HEK293 (cell line): ENCODE results near the gene TMEM145.

Experiments used
- GLI2 ChIP-seq: fragments of 450-650 bp; formaldehyde crosslinking; IDR thresholded peaks from 2 replicates; pipeline ENCODE4; 2017; ENCODE audit warnings: missing biosample characterization, missing genetic modification characterization, low read depth, borderline replicate concordance
- GLIS2 ChIP-seq: fragments of 450-650 bp; formaldehyde crosslinking; IDR thresholded peaks from 2 replicates; pipeline ENCODE4 v1.5.1; 2016; ENCODE audit warnings: missing biosample characterization, missing genetic modification characterization
- KLF10 ChIP-seq: fragments of 450-650 bp; IDR thresholded peaks from 2 replicates; pipeline ENCODE4 v1.5.1; 2018; ENCODE audit warnings: missing biosample characterization, mild to moderate bottlenecking, missing genetic modification characterization
- PRDM2 ChIP-seq: fragments of 450-650 bp; formaldehyde crosslinking; IDR thresholded peaks from 2 replicates; pipeline ENCODE4 v1.5.1; 2016; ENCODE audit warnings: missing biosample characterization, missing genetic modification characterization, borderline replicate concordance
- REST ChIP-seq: fragments of 450-650 bp; formaldehyde crosslinking; IDR thresholded peaks from 2 replicates; pipeline ENCODE4 v1.5.1; 2016; ENCODE audit warnings: missing biosample characterization, missing genetic modification characterization
- SP3 ChIP-seq: fragments of 450-650 bp; formaldehyde crosslinking; IDR thresholded peaks from 2 replicates; pipeline ENCODE4 v1.5.1; 2016; ENCODE audit warnings: missing biosample characterization, missing genetic modification characterization
- ZNF10 ChIP-seq: fragments of 450-650 bp; formaldehyde crosslinking; IDR thresholded peaks from 2 replicates; pipeline ENCODE4 v1.5.1; 2017; ENCODE audit warnings: missing biosample characterization, missing genetic modification characterization
- ZNF132 ChIP-seq: fragments of 450-650 bp; formaldehyde crosslinking; IDR thresholded peaks from 2 replicates; pipeline ENCODE4 v1.5.1; 2017; ENCODE audit warnings: missing biosample characterization, missing genetic modification characterization, borderline replicate concordance
- ZNF174 ChIP-seq: fragments of 450-650 bp; formaldehyde crosslinking; IDR thresholded peaks from 2 replicates; pipeline ENCODE4 v1.5.0; 2017; ENCODE audit warnings: missing biosample characterization, mild to moderate bottlenecking, missing genetic modification characterization
- ZNF2 ChIP-seq: fragments of 450-650 bp; formaldehyde crosslinking; IDR thresholded peaks from 2 replicates; pipeline ENCODE4 v1.5.1; 2016; ENCODE audit warnings: missing biosample characterization, missing genetic modification characterization
- ZNF239 ChIP-seq: fragments of 450-650 bp; formaldehyde crosslinking; IDR thresholded peaks from 2 replicates; pipeline ENCODE4 v1.5.1; 2016; ENCODE audit warnings: missing biosample characterization, missing genetic modification characterization
- ZNF280C ChIP-seq: fragments of 450-650 bp; formaldehyde crosslinking; IDR thresholded peaks from 2 replicates; pipeline ENCODE4 v1.5.1; 2016; ENCODE audit warnings: missing biosample characterization, missing genetic modification characterization
- ZNF335 ChIP-seq: fragments of 450-650 bp; formaldehyde crosslinking; conservative IDR thresholded peaks from 2 replicates; pipeline ENCODE4 v1.5.1; 2016; ENCODE audit warnings: missing biosample characterization, missing genetic modification characterization
- ZNF423 ChIP-seq: fragments of 450-650 bp; formaldehyde crosslinking; IDR thresholded peaks from 2 replicates; pipeline ENCODE4 v1.5.1; 2016; ENCODE audit warnings: missing biosample characterization, missing genetic modification characterization
- ZNF513 ChIP-seq: fragments of 450-650 bp; IDR thresholded peaks from 2 replicates; pipeline ENCODE4 v1.5.1; 2018; ENCODE audit warnings: missing biosample characterization, missing genetic modification characterization
- ZNF529 ChIP-seq: fragments of 450-650 bp; formaldehyde crosslinking; IDR thresholded peaks from 2 replicates; pipeline ENCODE4 v1.5.1; 2017; ENCODE audit warnings: missing genetic modification characterization, missing biosample characterization; ENCODE audit not compliant: insufficient replicate concordance
- ZNF558 ChIP-seq: fragments of 450-650 bp; formaldehyde crosslinking; IDR thresholded peaks from 2 replicates; pipeline ENCODE4 v1.5.1; 2016; ENCODE audit warnings: missing biosample characterization, missing genetic modification characterization
- ZNF560 ChIP-seq: fragments of 450-650 bp; formaldehyde crosslinking; IDR thresholded peaks from 2 replicates; pipeline ENCODE4 v1.5.1; 2017; ENCODE audit warnings: missing biosample characterization, missing genetic modification characterization, borderline replicate concordance
- ZNF561 ChIP-seq: fragments of 450-650 bp; IDR thresholded peaks from 2 replicates; pipeline ENCODE4 v1.5.1; 2018; ENCODE audit warnings: missing biosample characterization, missing genetic modification characterization, borderline replicate concordance
- ZNF624 ChIP-seq: fragments of 450-650 bp; formaldehyde crosslinking; IDR thresholded peaks from 2 replicates; pipeline ENCODE4 v1.5.1; 2017; ENCODE audit warnings: missing biosample characterization, missing genetic modification characterization
- ZNF626 ChIP-seq: fragments of 450-650 bp; sonication (Bioruptor Pico); formaldehyde crosslinking; IDR thresholded peaks from 2 replicates; pipeline ENCODE4 v1.5.1; 2018; ENCODE audit warnings: missing biosample characterization, missing genetic modification characterization, inconsistent platforms
- ZNF629 ChIP-seq: fragments of 450-650 bp; formaldehyde crosslinking; IDR thresholded peaks from 2 replicates; pipeline ENCODE4 v1.5.1; 2017; ENCODE audit warnings: missing biosample characterization, missing genetic modification characterization
- ZNF664 ChIP-seq: fragments of 450-650 bp; formaldehyde crosslinking; IDR thresholded peaks from 2 replicates; pipeline ENCODE4 v1.5.1; 2016; ENCODE audit warnings: missing biosample characterization, missing genetic modification characterization
- ZNF776 ChIP-seq: fragments of 450-650 bp; formaldehyde crosslinking; IDR thresholded peaks from 2 replicates; pipeline ENCODE4 v1.5.0; 2017; ENCODE audit warnings: missing biosample characterization, missing genetic modification characterization, borderline replicate concordance
- ZNF830 ChIP-seq: fragments of 450-650 bp; IDR thresholded peaks from 2 replicates; pipeline ENCODE4 v1.5.0; 2018; ENCODE audit warnings: missing biosample characterization, missing genetic modification characterization, low read depth, mild to moderate bottlenecking, moderate library complexity
- ZSCAN16 ChIP-seq: fragments of 450-650 bp; formaldehyde crosslinking; IDR thresholded peaks from 2 replicates; pipeline ENCODE4 v1.5.1; 2016; ENCODE audit warnings: missing biosample characterization, missing genetic modification characterization

Gene TMEM145

GRCh38 chr19:42283188-42284065 is 29.7 kb upstream of the TMEM145 start (continued):
- TF ChIP-seq PRDM2 (tag by site-specific recombination) (no peak; the same call in 1 of the 2 replicates), ZNF423 (tag by site-specific recombination) (peak; percentile 51; the same call in 1 of the 2 replicates), ZNF10 (tag by site-specific recombination) (peak; percentile 55; the same call in 1 of the 2 replicates), ZNF2 (tag by site-specific recombination) (peak; percentile 96), ZNF132 (no peak), KLF10 (tag by site-specific recombination) (peak; percentile 78), ZNF335 (tag by site-specific recombination) (peak; percentile 50), ZNF664 (tag by site-specific recombination) (no peak), ZNF561 (tag by site-specific recombination) (no peak), ZNF280C (tag by site-specific recombination) (peak; percentile 92), GLIS2 (tag by site-specific recombination) (peak; percentile 89; the same call in 1 of the 2 replicates), ZNF624 (tag by site-specific recombination) (no peak), ZNF830 (tag by site-specific recombination) (no peak), ZNF558 (tag by site-specific recombination) (no peak), ZNF626 (tag by site-specific recombination) (no peak), ZNF560 (tag by site-specific recombination) (no peak), ZNF513 (no peak), ZNF239 (peak; percentile 56; the same call in 1 of the 2 replicates), SP3 (tag by site-specific recombination) (peak; percentile 82), ZNF776 (tag by site-specific recombination) (no peak), ZNF629 (tag by site-specific recombination) (0 out of 2 replicates have a peak, but pooled peaks have one; percentile 25), GLI2 (tag by site-specific recombination) (no peak), ZNF529 (tag by site-specific recombination) (no peak), ZNF174 (tag by site-specific recombination) (no peak), ZSCAN16 (tag by site-specific recombination) (peak; percentile 40; the same call in 1 of the 2 replicates), REST (no peak; the same call in 1 of the 2 replicates)
